ENCODE measurements around the gene ATRIP.
A peak's percentile ranks its signal among the peaks of the same experiment; 100 is the strongest.

Gene ATRIP

GRCh38 chr3:48426944-48427629 is 19.4 kb upstream of the ATRIP start:
- Histone ChIP-seq H3K9me3 (ENCODE audit: control insufficient read depth, insufficient read depth, low read depth, low read length) (no peaks in the 10 kb centered on the region), H3K4me3 (ENCODE audit: low read depth, low read length) (no peak overlapping the region), H3K36me3 (ENCODE audit: control insufficient read depth in 2 of 2, insufficient read depth in 1 of 2, low read length in 2 of 2) (peaks cover 0 to 11% of the 10 kb centered on the region in 2 experiments; a peak in 1 of 3 replicates), H3K27ac (ENCODE audit: extremely low read depth, low read depth, low read length) (no peak overlapping the region), H3K4me1 (ENCODE audit: control insufficient read depth, insufficient read depth, low read length) (peaks cover 3% of the 10 kb centered on the region; the same call in 1 of the 2 replicates)
- TF ChIP-seq ZNF138 (tag by site-specific recombination; IDR thresholded peaks at IDR 0.05; ENCODE audit: borderline replicate concordance) (no peak), ZNF416 (tag by site-specific recombination; IDR thresholded peaks at IDR 0.05) (no peak), ZNF175 (tag by site-specific recombination; IDR thresholded peaks at IDR 0.05) (no peak), ZSCAN16 (tag by site-specific recombination; IDR thresholded peaks at IDR 0.05) (no peak), ZNF114 (tag by site-specific recombination; IDR thresholded peaks at IDR 0.05) (no peak), ZNF677 (tag by site-specific recombination; IDR thresholded peaks at IDR 0.05) (no peak), ZNF366 (tag by site-specific recombination; conservative IDR thresholded peaks at IDR 0.05) (no peak), ZNF777 (tag by site-specific recombination; IDR thresholded peaks at IDR 0.05; ENCODE audit: borderline replicate concordance) (no peak), ZNF837 (tag by site-specific recombination; IDR thresholded peaks at IDR 0.05) (no peak), GFI1B (tag by site-specific recombination; IDR thresholded peaks at IDR 0.05) (no peak), ZNF747 (tag by site-specific recombination; IDR thresholded peaks at IDR 0.05) (no peak), KLF8 (tag by site-specific recombination; IDR thresholded peaks at IDR 0.05) (no peak), ZNF433 (tag by site-specific recombination; IDR thresholded peaks at IDR 0.05; ENCODE audit: low read depth) (no peak), ZEB2 (tag by site-specific recombination; IDR thresholded peaks at IDR 0.05) (no peak), ZNF654 (tag by site-specific recombination; IDR thresholded peaks at IDR 0.05; ENCODE audit: low read depth) (no peak), ZNF548 (tag by site-specific recombination; IDR thresholded peaks at IDR 0.05) (no peak)
- TF ChIP-seq, protein P1, sequence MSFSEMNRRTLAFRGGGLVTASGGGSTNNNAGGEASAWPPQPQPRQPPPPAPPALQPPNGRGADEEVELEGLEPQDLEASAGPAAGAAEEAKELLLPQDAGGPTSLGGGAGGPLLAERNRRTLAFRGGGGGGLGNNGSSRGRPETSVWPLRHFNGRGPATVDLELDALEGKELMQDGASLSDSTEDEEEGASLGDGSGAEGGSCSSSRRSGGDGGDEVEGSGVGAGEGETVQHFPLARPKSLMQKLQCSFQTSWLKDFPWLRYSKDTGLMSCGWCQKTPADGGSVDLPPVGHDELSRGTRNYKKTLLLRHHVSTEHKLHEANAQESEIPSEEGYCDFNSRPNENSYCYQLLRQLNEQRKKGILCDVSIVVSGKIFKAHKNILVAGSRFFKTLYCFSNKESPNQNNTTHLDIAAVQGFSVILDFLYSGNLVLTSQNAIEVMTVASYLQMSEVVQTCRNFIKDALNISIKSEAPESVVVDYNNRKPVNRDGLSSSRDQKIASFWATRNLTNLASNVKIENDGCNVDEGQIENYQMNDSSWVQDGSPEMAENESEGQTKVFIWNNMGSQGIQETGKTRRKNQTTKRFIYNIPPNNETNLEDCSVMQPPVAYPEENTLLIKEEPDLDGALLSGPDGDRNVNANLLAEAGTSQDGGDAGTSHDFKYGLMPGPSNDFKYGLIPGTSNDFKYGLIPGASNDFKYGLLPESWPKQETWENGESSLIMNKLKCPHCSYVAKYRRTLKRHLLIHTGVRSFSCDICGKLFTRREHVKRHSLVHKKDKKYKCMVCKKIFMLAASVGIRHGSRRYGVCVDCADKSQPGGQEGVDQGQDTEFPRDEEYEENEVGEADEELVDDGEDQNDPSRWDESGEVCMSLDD (tag by site-specific recombination; IDR thresholded peaks at IDR 0.05) = no peak
- TF ChIP-seq, protein P2, sequence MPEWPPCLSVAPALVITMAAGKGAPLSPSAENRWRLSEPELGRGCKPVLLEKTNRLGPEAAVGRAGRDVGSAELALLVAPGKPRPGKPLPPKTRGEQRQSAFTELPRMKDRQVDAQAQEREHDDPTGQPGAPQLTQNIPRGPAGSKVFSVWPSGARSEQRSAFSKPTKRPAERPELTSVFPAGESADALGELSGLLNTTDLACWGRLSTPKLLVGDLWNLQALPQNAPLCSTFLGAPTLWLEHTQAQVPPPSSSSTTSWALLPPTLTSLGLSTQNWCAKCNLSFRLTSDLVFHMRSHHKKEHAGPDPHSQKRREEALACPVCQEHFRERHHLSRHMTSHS (tag by site-specific recombination; IDR thresholded peaks at IDR 0.05) = no peak
- ChIA-PET POLR2A (interaction anchor here (0.9 kb wide), 1 partner anchor 13 kb away, joined by 3 read pairs; the partner anchor contains the start of genes CCDC51 and TMA7), CTCF (interaction anchor here (0.8 to 4.1 kb wide), 2 partner anchors 9 to 13 kb away, joined by 3 to 25 read pairs; no protein-coding TSS in a partner anchor)

DNA sequence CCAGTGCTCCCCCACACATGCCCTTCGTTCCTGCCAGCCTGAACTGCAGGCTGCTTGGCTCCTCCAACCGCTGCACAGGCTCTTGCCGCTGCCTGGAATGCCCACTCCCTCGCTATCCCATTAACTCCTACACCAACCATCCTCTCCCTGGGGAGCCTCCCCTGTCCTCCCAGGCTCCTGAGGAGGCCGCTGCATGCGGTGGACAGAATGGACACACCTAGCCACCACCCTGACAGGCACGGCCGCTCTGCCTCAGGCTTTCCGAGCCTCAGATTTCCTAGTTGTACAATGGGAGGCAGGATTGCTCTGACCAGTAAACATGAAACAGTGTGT is 18.9 kb upstream of the ATRIP start:
- ChIA-PET POLR2A (no interaction called here), CTCF (interaction anchor here (0.8 to 4.1 kb wide), 2 partner anchors 9 to 13 kb away, joined by 3 to 25 read pairs; no protein-coding TSS in a partner anchor)
- no peak overlapping the region for H3K4me3 ChIP-seq (ENCODE audit: low read depth, low read length)
- no peaks in the 10 kb centered on the region for H3K9me3 ChIP-seq (ENCODE audit: control insufficient read depth, insufficient read depth, low read depth, low read length)
- H3K36me3 ChIP-seq (ENCODE audit: control insufficient read depth in 2 of 2, insufficient read depth in 1 of 2, low read length in 2 of 2) = peaks cover 0 to 16% of the 10 kb centered on the region in 2 experiments; a peak in 1 of 3 replicates
- TF ChIP-seq ZNF510 (tag by site-specific recombination; IDR thresholded peaks at IDR 0.05; ENCODE audit: insufficient replicate concordance) (no peak), EGR2 (tag by site-specific recombination; IDR thresholded peaks at IDR 0.05; ENCODE audit: low read depth) (peak; percentile 61; the same call in 1 of the 2 replicates), ZFHX2 (tag by site-specific recombination; conservative IDR thresholded peaks at IDR 0.05) (peak; percentile 57)
- no peak overlapping the region for H3K27ac ChIP-seq (ENCODE audit: extremely low read depth, low read depth, low read length)
- H3K4me1 ChIP-seq (ENCODE audit: control insufficient read depth, insufficient read depth, low read length) = peaks cover 3% of the 10 kb centered on the region; the same call in 1 of the 2 replicates
